Measurements from ENCODE around the gene BAHCC1. TPM values are rescaled to one million over a fixed set of nuclear protein-coding genes. Genes with fewer than 3 reads are reported as not detected.

The BAHCC1 gene
- total and polyA plus RNA-seq, 9 of the 15 experiments (the other 6 are each of a cell fraction or from before 2014, with no cell fraction given), result 0.14 to 26.9 (median 5.0) TPM

DNA sequence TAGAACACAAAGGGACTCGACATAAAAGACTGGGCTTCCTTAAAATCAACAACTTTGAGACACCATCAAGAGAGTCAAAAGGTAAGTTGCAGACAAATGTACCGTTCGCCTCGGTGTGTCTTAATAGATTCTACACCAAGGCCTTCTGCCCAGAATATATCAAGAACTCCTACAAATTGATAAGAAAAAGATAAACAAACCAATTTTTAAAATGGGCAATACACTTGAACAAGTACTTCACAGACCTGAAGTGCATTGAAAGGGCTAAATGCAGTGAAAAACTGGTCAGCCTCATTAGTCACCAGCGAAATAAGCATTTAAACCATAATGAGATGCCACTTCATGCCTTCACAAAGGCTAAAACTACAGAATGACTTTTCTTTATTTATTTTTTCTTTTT, 20.4 kb upstream of the BAHCC1 start:
- in situ Hi-C loops (cut with MboI) (no loop called here), intact Hi-C loops (cut with micrococcal nuclease) (no loop called here)
- Histone ChIP-seq H3K79me2 (ENCODE audit: control insufficient read depth, insufficient read depth, low read length) (no peaks in the 10 kb centered on the region), H3K4me2 (ENCODE audit: insufficient read depth, low read length) (no peak overlapping the region), H2AFZ (ENCODE audit: low read depth, low read length) (no peak overlapping the region), H3K9ac (ENCODE audit: insufficient read depth in 1 of 2, low read depth in 2 of 2, low read length in 2 of 2) (no peak overlapping the region), H3K9me3 (replicated peaks; ENCODE audit: control insufficient read depth, insufficient read depth, low read depth, low read length) (no peaks in the 10 kb centered on the region), H4K20me1 (replicated peaks; ENCODE audit: control insufficient read depth, insufficient read depth, low read length) (no peaks in the 10 kb centered on the region), H3K4me1 (replicated peaks in 1 of 2; ENCODE audit: control insufficient read depth in 2 of 2, insufficient read depth in 2 of 2, low read length in 2 of 2) (peaks cover 0 to 30% of the 10 kb centered on the region in 2 experiments; a peak in 2 of 5 replicates), H3K36me3 (ENCODE audit: control insufficient read depth, insufficient read depth, low read length) (no peaks in the 10 kb centered on the region), H3K4me3 (no peak overlapping the region), H3K27ac (ENCODE audit: extremely low read depth, low read depth, low read length) (no peak overlapping the region), H3K27me3 (ENCODE audit: control insufficient read depth in 2 of 2, insufficient read depth in 2 of 2, low read length in 2 of 2) (no peaks in the 10 kb centered on the region), H3K9me1 (ENCODE audit: control insufficient read depth, insufficient read depth, low read length) (no peaks in the 10 kb centered on the region)
- TF ChIP-seq NFRKB (IDR thresholded peaks at IDR 0.05; ENCODE audit: low read depth), result no peak
- TF ChIP-seq, protein P1, sequence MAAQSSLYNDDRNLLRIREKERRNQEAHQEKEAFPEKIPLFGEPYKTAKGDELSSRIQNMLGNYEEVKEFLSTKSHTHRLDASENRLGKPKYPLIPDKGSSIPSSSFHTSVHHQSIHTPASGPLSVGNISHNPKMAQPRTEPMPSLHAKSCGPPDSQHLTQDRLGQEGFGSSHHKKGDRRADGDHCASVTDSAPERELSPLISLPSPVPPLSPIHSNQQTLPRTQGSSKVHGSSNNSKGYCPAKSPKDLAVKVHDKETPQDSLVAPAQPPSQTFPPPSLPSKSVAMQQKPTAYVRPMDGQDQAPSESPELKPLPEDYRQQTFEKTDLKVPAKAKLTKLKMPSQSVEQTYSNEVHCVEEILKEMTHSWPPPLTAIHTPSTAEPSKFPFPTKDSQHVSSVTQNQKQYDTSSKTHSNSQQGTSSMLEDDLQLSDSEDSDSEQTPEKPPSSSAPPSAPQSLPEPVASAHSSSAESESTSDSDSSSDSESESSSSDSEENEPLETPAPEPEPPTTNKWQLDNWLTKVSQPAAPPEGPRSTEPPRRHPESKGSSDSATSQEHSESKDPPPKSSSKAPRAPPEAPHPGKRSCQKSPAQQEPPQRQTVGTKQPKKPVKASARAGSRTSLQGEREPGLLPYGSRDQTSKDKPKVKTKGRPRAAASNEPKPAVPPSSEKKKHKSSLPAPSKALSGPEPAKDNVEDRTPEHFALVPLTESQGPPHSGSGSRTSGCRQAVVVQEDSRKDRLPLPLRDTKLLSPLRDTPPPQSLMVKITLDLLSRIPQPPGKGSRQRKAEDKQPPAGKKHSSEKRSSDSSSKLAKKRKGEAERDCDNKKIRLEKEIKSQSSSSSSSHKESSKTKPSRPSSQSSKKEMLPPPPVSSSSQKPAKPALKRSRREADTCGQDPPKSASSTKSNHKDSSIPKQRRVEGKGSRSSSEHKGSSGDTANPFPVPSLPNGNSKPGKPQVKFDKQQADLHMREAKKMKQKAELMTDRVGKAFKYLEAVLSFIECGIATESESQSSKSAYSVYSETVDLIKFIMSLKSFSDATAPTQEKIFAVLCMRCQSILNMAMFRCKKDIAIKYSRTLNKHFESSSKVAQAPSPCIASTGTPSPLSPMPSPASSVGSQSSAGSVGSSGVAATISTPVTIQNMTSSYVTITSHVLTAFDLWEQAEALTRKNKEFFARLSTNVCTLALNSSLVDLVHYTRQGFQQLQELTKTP (IDR thresholded peaks at IDR 0.05; ENCODE audit: low read depth in 1 of 2, partially characterized antibody in 2 of 2), result peak in 1 of 2 experiments; percentile 94
- FAIRE-seq (no peak), ATAC-seq (no peak), DNase-seq (ENCODE audit: extremely low read depth in 1 of 4, low spot score in 3 of 4) (no peak)
- POLR2A ChIA-PET, result interaction anchor here (0.6 to 1.1 kb wide), 2 partner anchors 9 to 20 kb away, joined by 3 read pairs; partner anchors contain the start of gene BAHCC1
- WGBS (ENCODE audit: insufficient coverage, low coverage, missing lambda C conversion rate), result 42% methylated on average over 5 of the region's 5 CpGs
- BruUV-seq (replicated peaks), result no TSS peak
- CTCF ChIA-PET (ENCODE audit: low intra/inter-chr PET ratio), result no interaction called here
